Putamen (tissue), 1 donor: ENCODE data around the gene ELMO1.

ENCODE experiments used
- DNase-seq: peaks from one replicate; pipeline ENCODE4 v3.0.0-alpha.2; 2016; ENCODE audit warnings: low spot score

ELMO1 gene

GRCh38 chr7:36944838-36945237 is 503.8 kb downstream of the ELMO1 start:
- no peak for DNase-seq

GRCh38 chr7:36943591-36944435 is 504.9 kb downstream of the ELMO1 start:
- no peak for DNase-seq

GRCh38 chr7:36942955-36943354 is 505.7 kb downstream of the ELMO1 start:
- DNase-seq: no peak

- no peak for DNase-seq
These were observed 506.1 kb downstream of the ELMO1 start for GRCh38 chr7:36942541-36942940.

GRCh38 chr7:36942025-36942424 is 506.6 kb downstream of the ELMO1 start:
- DNase-seq: no peak

GRCh38 chr7:36941359-36941758 is 507.3 kb downstream of the ELMO1 start:
- DNase-seq: no peak

GRCh38 chr7:36939816-36940215 is 508.8 kb downstream of the ELMO1 start:
- DNase-seq: no peak

GRCh38 chr7:36937754-36938563 is 510.7 kb downstream of the ELMO1 start:
- DNase-seq: no peak

GRCh38 chr7:36931892-36932291 is 516.8 kb downstream of the ELMO1 start:
- no peak for DNase-seq

GRCh38 chr7:36929791-36930190 is 518.9 kb downstream of the ELMO1 start:
- no peak for DNase-seq

- DNase-seq: no peak
These were observed 519.9 kb downstream of the ELMO1 start for GRCh38 chr7:36928718-36929117.

GRCh38 chr7:36928311-36928710 is 520.4 kb downstream of the ELMO1 start:
- DNase-seq: no peak

- DNase-seq: no peak
These were observed 523.0 kb downstream of the ELMO1 start for GRCh38 chr7:36925691-36926090.

GRCh38 chr7:36925207-36925606 is 523.5 kb downstream of the ELMO1 start:
- no peak for DNase-seq

GRCh38 chr7:36923943-36924436 is 524.7 kb downstream of the ELMO1 start:
- peak; percentile 35 for DNase-seq

GRCh38 chr7:36923185-36923584 is 525.5 kb downstream of the ELMO1 start:
- DNase-seq: no peak

GRCh38 chr7:36920433-36920832 is 528.2 kb downstream of the ELMO1 start:
- no peak for DNase-seq

- DNase-seq: no peak
These were observed 528.9 kb downstream of the ELMO1 start for GRCh38 chr7:36919738-36920137.

- no peak for DNase-seq
These were observed 530.1 kb downstream of the ELMO1 start for GRCh38 chr7:36918591-36918990.

GRCh38 chr7:36916619-36917018 is 532.0 kb downstream of the ELMO1 start:
- DNase-seq: no peak

GRCh38 chr7:36916116-36916515 is 532.5 kb downstream of the ELMO1 start:
- no peak for DNase-seq

- DNase-seq: no peak
These were observed 536.9 kb downstream of the ELMO1 start for GRCh38 chr7:36911788-36912187.

GRCh38 chr7:36910859-36911258 is 537.8 kb downstream of the ELMO1 start:
- no peak for DNase-seq
